PC-9 (cell line): ENCODE measurements around the gene RNF40.

Source experiments
- EZH2 ChIP-seq: fragments of 200-600 bp; sonication (generic); IDR thresholded peaks from 2 replicates; pipeline ENCODE4 v1.8.0; 2017; ENCODE audit warnings: antibody characterized with exemption, low read depth
- TF ChIP-seq, protein P1 (sequence below): fragments of 200-600 bp; sonication (generic); conservative IDR thresholded peaks from 2 replicates; pipeline ENCODE4 v1.6.1; 2017; ENCODE audit warnings: mixed run types, antibody characterized with exemption, mild to moderate bottlenecking, moderate library complexity

DNA sequence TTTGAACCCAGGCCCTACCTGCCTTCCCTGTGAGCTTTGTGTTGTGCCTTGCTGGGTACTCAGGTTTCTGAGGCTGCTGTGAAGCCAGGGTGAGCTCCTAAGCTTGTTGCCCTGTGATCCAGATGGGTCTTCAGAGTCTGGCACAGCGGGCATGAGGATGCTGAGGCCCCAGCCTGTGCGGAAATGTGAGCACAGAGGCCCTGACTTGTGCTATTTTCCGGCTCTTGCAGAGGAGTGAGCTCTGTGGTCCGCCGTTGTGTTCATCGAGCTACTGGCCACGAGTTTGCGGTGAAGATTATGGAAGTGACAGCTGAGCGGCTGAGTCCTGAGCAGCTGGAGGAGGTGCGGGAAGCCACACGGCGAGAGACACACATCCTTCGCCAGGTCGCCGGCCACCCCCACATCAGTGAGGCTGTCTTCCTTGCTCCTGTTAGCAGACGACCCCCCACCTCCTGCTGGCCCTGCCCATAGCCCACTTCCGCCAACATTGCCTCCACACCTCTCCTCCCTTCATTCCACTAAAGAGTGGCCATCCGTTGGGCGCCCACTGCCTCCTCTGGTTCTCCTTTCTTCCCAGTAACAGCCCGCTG, 11.2 kb upstream of the RNF40 start:
- TF ChIP-seq EZH2: no peak
- TF ChIP-seq, protein P1, sequence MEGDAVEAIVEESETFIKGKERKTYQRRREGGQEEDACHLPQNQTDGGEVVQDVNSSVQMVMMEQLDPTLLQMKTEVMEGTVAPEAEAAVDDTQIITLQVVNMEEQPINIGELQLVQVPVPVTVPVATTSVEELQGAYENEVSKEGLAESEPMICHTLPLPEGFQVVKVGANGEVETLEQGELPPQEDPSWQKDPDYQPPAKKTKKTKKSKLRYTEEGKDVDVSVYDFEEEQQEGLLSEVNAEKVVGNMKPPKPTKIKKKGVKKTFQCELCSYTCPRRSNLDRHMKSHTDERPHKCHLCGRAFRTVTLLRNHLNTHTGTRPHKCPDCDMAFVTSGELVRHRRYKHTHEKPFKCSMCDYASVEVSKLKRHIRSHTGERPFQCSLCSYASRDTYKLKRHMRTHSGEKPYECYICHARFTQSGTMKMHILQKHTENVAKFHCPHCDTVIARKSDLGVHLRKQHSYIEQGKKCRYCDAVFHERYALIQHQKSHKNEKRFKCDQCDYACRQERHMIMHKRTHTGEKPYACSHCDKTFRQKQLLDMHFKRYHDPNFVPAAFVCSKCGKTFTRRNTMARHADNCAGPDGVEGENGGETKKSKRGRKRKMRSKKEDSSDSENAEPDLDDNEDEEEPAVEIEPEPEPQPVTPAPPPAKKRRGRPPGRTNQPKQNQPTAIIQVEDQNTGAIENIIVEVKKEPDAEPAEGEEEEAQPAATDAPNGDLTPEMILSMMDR: no peak
